GM18858 (cell line): ENCODE results near the gene MCRIP1.

Source experiments
- ATAC-seq: cut with Tn5 transposase; IDR thresholded peaks from one replicate; pipeline ENCODE4 v1.9.1; 2021; ENCODE audit not compliant: unreplicated experiment

MCRIP1 gene

GRCh38 chr17:81833160-81833920, at the start of gene MCRIP1:
MCRIP1 (minus strand) TSS chr17:81833291; CDS start chr17:81824506, 8,785 bp downstream.
- ATAC-seq, result peak; percentile 53

GRCh38 chr17:81879121-81879520, 46.0 kb upstream of the MCRIP1 start:
- ATAC-seq, result no peak

- no peak for ATAC-seq
Measured at GRCh38 chr17:81878294-81878693, 45.2 kb upstream of the MCRIP1 start.

- no peak for ATAC-seq
Measured at GRCh38 chr17:81877569-81877968, 44.5 kb upstream of the MCRIP1 start.

GRCh38 chr17:81871387-81872230, 38.5 kb upstream of the MCRIP1 start:
- no peak for ATAC-seq

GRCh38 chr17:81870981-81871386, 37.9 kb upstream of the MCRIP1 start, which contains the start of gene ARHGDIA:
ARHGDIA (minus strand) TSS chr17:81871337; CDS start chr17:81869930, 1,407 bp downstream.
- no peak for ATAC-seq

GRCh38 chr17:81870131-81870980, 37.3 kb upstream of the MCRIP1 start:
- ATAC-seq, result no peak

- no peak for ATAC-seq
Measured at GRCh38 chr17:81869221-81870130, 36.4 kb upstream of the MCRIP1 start.

- no peak for ATAC-seq
Measured at GRCh38 chr17:81868674-81869220, 35.7 kb upstream of the MCRIP1 start.

GRCh38 chr17:81867991-81868673, 35.0 kb upstream of the MCRIP1 start:
- ATAC-seq, result no peak

- ATAC-seq, result no peak
Measured at GRCh38 chr17:81867170-81867990, 34.3 kb upstream of the MCRIP1 start.

GRCh38 chr17:81866440-81867169, 33.5 kb upstream of the MCRIP1 start:
- ATAC-seq, result no peak

- no peak for ATAC-seq
Measured at GRCh38 chr17:81865733-81866439, 32.8 kb upstream of the MCRIP1 start.

GRCh38 chr17:81865358-81865732, 32.3 kb upstream of the MCRIP1 start:
- ATAC-seq, result no peak

GRCh38 chr17:81863833-81864768, 31.0 kb upstream of the MCRIP1 start:
- ATAC-seq, result no peak

GRCh38 chr17:81863123-81863675, 30.1 kb upstream of the MCRIP1 start:
- no peak for ATAC-seq
